ENCODE results near the gene GRM8. TPM values are rescaled to one million over a fixed set of nuclear protein-coding genes. Genes with fewer than 3 reads are reported as not detected.

Gene GRM8
- total RNA-seq, 1 donor from 2014 or later = 2.2 TPM

DNA sequence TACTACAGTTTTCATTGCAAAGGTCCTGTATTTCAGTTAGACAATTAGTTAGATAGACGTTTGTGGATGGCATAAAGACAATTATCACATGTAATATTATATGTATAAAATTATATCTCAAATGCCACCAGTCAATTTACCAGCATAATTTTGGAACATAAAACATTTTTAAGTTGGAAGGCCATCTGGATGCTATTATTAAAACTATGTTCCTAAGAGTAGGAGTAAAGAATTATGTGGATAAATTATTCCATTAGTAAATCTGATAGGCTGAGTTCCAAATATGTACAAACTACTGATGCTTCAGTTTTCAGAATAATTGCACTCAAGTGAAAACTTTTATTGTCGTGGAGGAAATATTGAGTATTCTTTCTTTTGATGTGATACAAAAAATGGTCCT is 790.3 kb downstream of the GRM8 start:
- H3K36me3 Mint-ChIP-seq (ENCODE audit: low read depth, unreplicated experiment) = no peaks in the 10 kb centered on the region
- Histone ChIP-seq H3K9ac (ENCODE audit: low read length) (no peak overlapping the region), H2AFZ (ENCODE audit: low read depth, low read length) (no peak overlapping the region), H3K4me3 (ENCODE audit: insufficient read depth, low read depth, low read length) (no peak overlapping the region), H3K27me3 (ENCODE audit: insufficient read depth, low read length) (no peaks in the 10 kb centered on the region), H3K36me3 (ENCODE audit: insufficient read depth, low read length) (no peaks in the 10 kb centered on the region), H3K9me3 (ENCODE audit: insufficient read depth, low read depth, low read length) (no peaks in the 10 kb centered on the region), H3K79me2 (ENCODE audit: insufficient read depth, low read length) (no peaks in the 10 kb centered on the region), H3K4me2 (ENCODE audit: low read length) (no peak overlapping the region), H4K20me1 (ENCODE audit: insufficient read depth, low read length) (no peaks in the 10 kb centered on the region), H3K4me1 (ENCODE audit: insufficient read depth, low read length) (no peaks in the 10 kb centered on the region), H3K27ac (ENCODE audit: low read depth, low read length) (no peak overlapping the region)
- FAIRE-seq (no peak), DNase-seq (ENCODE audit: low read depth) (no peak)
- peaks cover 2% of the 10 kb centered on the region for H3K27me3 Mint-ChIP-seq (ENCODE audit: low read depth, unreplicated experiment)
- H3K4me3 Mint-ChIP-seq (ENCODE audit: unreplicated experiment) = no peak overlapping the region
- no peaks in the 10 kb centered on the region for H3K4me1 Mint-ChIP-seq (ENCODE audit: low read depth, unreplicated experiment)
- TF ChIP-seq, protein P1, sequence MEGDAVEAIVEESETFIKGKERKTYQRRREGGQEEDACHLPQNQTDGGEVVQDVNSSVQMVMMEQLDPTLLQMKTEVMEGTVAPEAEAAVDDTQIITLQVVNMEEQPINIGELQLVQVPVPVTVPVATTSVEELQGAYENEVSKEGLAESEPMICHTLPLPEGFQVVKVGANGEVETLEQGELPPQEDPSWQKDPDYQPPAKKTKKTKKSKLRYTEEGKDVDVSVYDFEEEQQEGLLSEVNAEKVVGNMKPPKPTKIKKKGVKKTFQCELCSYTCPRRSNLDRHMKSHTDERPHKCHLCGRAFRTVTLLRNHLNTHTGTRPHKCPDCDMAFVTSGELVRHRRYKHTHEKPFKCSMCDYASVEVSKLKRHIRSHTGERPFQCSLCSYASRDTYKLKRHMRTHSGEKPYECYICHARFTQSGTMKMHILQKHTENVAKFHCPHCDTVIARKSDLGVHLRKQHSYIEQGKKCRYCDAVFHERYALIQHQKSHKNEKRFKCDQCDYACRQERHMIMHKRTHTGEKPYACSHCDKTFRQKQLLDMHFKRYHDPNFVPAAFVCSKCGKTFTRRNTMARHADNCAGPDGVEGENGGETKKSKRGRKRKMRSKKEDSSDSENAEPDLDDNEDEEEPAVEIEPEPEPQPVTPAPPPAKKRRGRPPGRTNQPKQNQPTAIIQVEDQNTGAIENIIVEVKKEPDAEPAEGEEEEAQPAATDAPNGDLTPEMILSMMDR (IDR thresholded peaks at IDR 0.05; ENCODE audit: insufficient read depth, low read depth, low read length) = no peak
- TF ChIP-seq EZH2 (IDR thresholded peaks at IDR 0.05; ENCODE audit: insufficient read depth, low read length) = no peak
- H3K9me3 Mint-ChIP-seq (ENCODE audit: unreplicated experiment) = no peaks in the 10 kb centered on the region
- no peak overlapping the region for H3K27ac Mint-ChIP-seq (ENCODE audit: unreplicated experiment)

GRCh38 chr7:126460664-126461063 is 792.1 kb downstream of the GRM8 start:
- no peaks in the 10 kb centered on the region for H4K20me1 ChIP-seq (ENCODE audit: insufficient read depth, low read length)
- H3K4me1 ChIP-seq (ENCODE audit: insufficient read depth, low read length) = no peaks in the 10 kb centered on the region
- H3K4me3 Mint-ChIP-seq (ENCODE audit: unreplicated experiment) = no peak overlapping the region
- no peaks in the 10 kb centered on the region for H3K27me3 ChIP-seq (ENCODE audit: insufficient read depth, low read length)
- H3K36me3 ChIP-seq (ENCODE audit: insufficient read depth, low read length) = no peaks in the 10 kb centered on the region
- H3K79me2 ChIP-seq (ENCODE audit: insufficient read depth, low read length) = no peaks in the 10 kb centered on the region
- no peak overlapping the region for H3K27ac Mint-ChIP-seq (ENCODE audit: unreplicated experiment)
- H2AFZ ChIP-seq (ENCODE audit: low read depth, low read length) = no peak overlapping the region
- TF ChIP-seq, protein P1 (IDR thresholded peaks at IDR 0.05; ENCODE audit: insufficient read depth, low read depth, low read length) = no peak
- no peak for TF ChIP-seq EZH2 (IDR thresholded peaks at IDR 0.05; ENCODE audit: insufficient read depth, low read length)
- H3K36me3 Mint-ChIP-seq (ENCODE audit: low read depth, unreplicated experiment) = no peaks in the 10 kb centered on the region
- no peaks in the 10 kb centered on the region for H3K9me3 Mint-ChIP-seq (ENCODE audit: unreplicated experiment)
- H3K27ac ChIP-seq (ENCODE audit: low read depth, low read length) = no peak overlapping the region
- no peaks in the 10 kb centered on the region for H3K9me3 ChIP-seq (ENCODE audit: insufficient read depth, low read depth, low read length)
- no peak overlapping the region for H3K4me3 ChIP-seq (ENCODE audit: insufficient read depth, low read depth, low read length)
- H3K4me2 ChIP-seq (ENCODE audit: low read length) = no peak overlapping the region
- no peak overlapping the region for H3K9ac ChIP-seq (ENCODE audit: low read length)
- DNase-seq (ENCODE audit: low read depth) (no peak), FAIRE-seq (no peak)
- H3K4me1 Mint-ChIP-seq (ENCODE audit: low read depth, unreplicated experiment) = no peaks in the 10 kb centered on the region
- peaks cover 2% of the 10 kb centered on the region for H3K27me3 Mint-ChIP-seq (ENCODE audit: low read depth, unreplicated experiment)

GRCh38 chr7:126453104-126453503 is 799.6 kb downstream of the GRM8 start:
- no peak for TF ChIP-seq EZH2 (IDR thresholded peaks at IDR 0.05; ENCODE audit: insufficient read depth, low read length)
- TF ChIP-seq, protein P1 (IDR thresholded peaks at IDR 0.05; ENCODE audit: insufficient read depth, low read depth, low read length) = no peak
- no peak overlapping the region for H3K4me3 ChIP-seq (ENCODE audit: insufficient read depth, low read depth, low read length)

More at GRCh38 chr7:126453104-126453503, 799.6 kb downstream of the GRM8 start:
- H4K20me1 ChIP-seq (ENCODE audit: insufficient read depth, low read length) = no peaks in the 10 kb centered on the region
- no peaks in the 10 kb centered on the region for H3K36me3 Mint-ChIP-seq (ENCODE audit: low read depth, unreplicated experiment)
- no peak for DNase-seq (ENCODE audit: low read depth)
- no peak overlapping the region for H3K27ac Mint-ChIP-seq (ENCODE audit: unreplicated experiment)
- no peak for FAIRE-seq
- no peaks in the 10 kb centered on the region for H3K27me3 ChIP-seq (ENCODE audit: insufficient read depth, low read length)
- no peaks in the 10 kb centered on the region for H3K27me3 Mint-ChIP-seq (ENCODE audit: low read depth, unreplicated experiment)
- H3K4me2 ChIP-seq (ENCODE audit: low read length) = no peak overlapping the region
- no peaks in the 10 kb centered on the region for H3K36me3 ChIP-seq (ENCODE audit: insufficient read depth, low read length)
- no peaks in the 10 kb centered on the region for H3K9me3 ChIP-seq (ENCODE audit: insufficient read depth, low read depth, low read length)
- H3K4me3 Mint-ChIP-seq (ENCODE audit: unreplicated experiment) = no peak overlapping the region
- H3K9me3 Mint-ChIP-seq (ENCODE audit: unreplicated experiment) = no peaks in the 10 kb centered on the region
- peaks cover 12% of the 10 kb centered on the region for H3K4me1 Mint-ChIP-seq (ENCODE audit: low read depth, unreplicated experiment)
- no peaks in the 10 kb centered on the region for H3K4me1 ChIP-seq (ENCODE audit: insufficient read depth, low read length)
- H3K27ac ChIP-seq (ENCODE audit: low read depth, low read length) = no peak overlapping the region
- H3K79me2 ChIP-seq (ENCODE audit: insufficient read depth, low read length) = no peaks in the 10 kb centered on the region
- no peak overlapping the region for H3K9ac ChIP-seq (ENCODE audit: low read length)
- H2AFZ ChIP-seq (ENCODE audit: low read depth, low read length) = no peak overlapping the region

Measured in astrocyte (in vitro differentiated cells and primary cell).